Mesothelial cell of epicardium (in vitro differentiated cells): ENCODE data around the gene ZKSCAN4. TPM values are rescaled to one million over a fixed set of nuclear protein-coding genes. Genes with fewer than 3 reads are reported as not detected.

ENCODE experiments used
- DNase-seq, 2 experiments: peaks; one replicate each; pipeline ENCODE4 v3.0.0; 2021; ENCODE audit warnings: low spot score in 2 of 2; ENCODE audit not compliant: unreplicated experiment in 2 of 2
- H3K27ac Mint-ChIP-seq: 2 replicates; pipeline ENCODE4 v1.8.0; 2021; ENCODE audit warnings: mixed read lengths
- H3K27me3 Mint-ChIP-seq: 2 replicates; pipeline ENCODE4 v1.8.0; 2021; ENCODE audit warnings: low read depth, mixed read lengths
- H3K36me3 Mint-ChIP-seq: 2 replicates; pipeline ENCODE4 v1.8.0; 2021; ENCODE audit warnings: mixed read lengths
- H3K4me1 Mint-ChIP-seq: 2 replicates; pipeline ENCODE4 v1.8.0; 2021; ENCODE audit warnings: mixed read lengths
- H3K4me3 Mint-ChIP-seq: 2 replicates; pipeline ENCODE4 v1.8.0; 2021; ENCODE audit warnings: mild to moderate bottlenecking, moderate library complexity, mixed read lengths
- H3K9me3 Mint-ChIP-seq: 2 replicates; pipeline ENCODE4 v1.8.0; 2021; ENCODE audit warnings: mixed read lengths
- CTCF ChIP-seq: fragments of 200-600 bp; sonication (generic); IDR thresholded peaks from one replicate; pipeline ENCODE4 v1.5.0; 2021; ENCODE audit warnings: antibody characterized with exemption; ENCODE audit not compliant: unreplicated experiment
- total RNA-seq: library from RNA; stranded (reverse); gene quantifications from 3 replicates; pipeline ENCODE4 v1.2.1, GENCODE V29; 2021

Gene ZKSCAN4
- total RNA-seq: 5.8 to 6.8 TPM (median 6.8 TPM) in 3 replicates

GRCh38 chr6:28252009-28252975 lies at the start of gene ZKSCAN4:
Gene ZKSCAN4, minus strand, starts transcription at chr6:28252269. Its CDS starts 289 bp downstream, at chr6:28251980.
- no peak for TF ChIP-seq CTCF
- H3K36me3 Mint-ChIP-seq: peaks cover 10% of the 10 kb centered on the region
- H3K4me3 Mint-ChIP-seq: peak within 1 kb of the TSS; percentile 98
- DNase-seq: peak; percentile 38 to 72
- no peaks in the 10 kb centered on the region for H3K27me3 Mint-ChIP-seq
- H3K9me3 Mint-ChIP-seq: no peaks in the 10 kb centered on the region
- peaks cover 19% of the 10 kb centered on the region for H3K4me1 Mint-ChIP-seq
- H3K27ac Mint-ChIP-seq: peak within 1 kb of the TSS; percentile 85

GRCh38 chr6:28296520-28297060 lies 44.5 kb upstream of the ZKSCAN4 start:
- Mint-ChIP-seq H3K36me3 (peaks cover 40% of the 10 kb centered on the region), H3K4me1 (no peaks in the 10 kb centered on the region), H3K4me3 (no peak overlapping the region), H3K27me3 (no peaks in the 10 kb centered on the region), H3K27ac (no peak overlapping the region), H3K9me3 (peaks cover 10% of the 10 kb centered on the region)
- TF ChIP-seq CTCF: no peak
- DNase-seq: no peak

- H3K36me3 Mint-ChIP-seq: peaks cover 38% of the 10 kb centered on the region
- peaks cover 23% of the 10 kb centered on the region for H3K9me3 Mint-ChIP-seq
- DNase-seq: no peak
- H3K27ac Mint-ChIP-seq: no peak overlapping the region
- H3K27me3 Mint-ChIP-seq: no peaks in the 10 kb centered on the region
- H3K4me1 Mint-ChIP-seq: no peaks in the 10 kb centered on the region
- no peak overlapping the region for H3K4me3 Mint-ChIP-seq
- no peak for TF ChIP-seq CTCF
These were observed 43.3 kb upstream of the ZKSCAN4 start for GRCh38 chr6:28295326-28295725.

GRCh38 chr6:28291573-28291972 lies 39.5 kb upstream of the ZKSCAN4 start:
- Mint-ChIP-seq H3K36me3 (peaks cover 57% of the 10 kb centered on the region), H3K4me3 (no peak overlapping the region), H3K9me3 (peaks cover 24% of the 10 kb centered on the region), H3K27me3 (no peaks in the 10 kb centered on the region), H3K4me1 (no peaks in the 10 kb centered on the region), H3K27ac (no peak overlapping the region)
- no peak for DNase-seq
- no peak for TF ChIP-seq CTCF

DNA sequence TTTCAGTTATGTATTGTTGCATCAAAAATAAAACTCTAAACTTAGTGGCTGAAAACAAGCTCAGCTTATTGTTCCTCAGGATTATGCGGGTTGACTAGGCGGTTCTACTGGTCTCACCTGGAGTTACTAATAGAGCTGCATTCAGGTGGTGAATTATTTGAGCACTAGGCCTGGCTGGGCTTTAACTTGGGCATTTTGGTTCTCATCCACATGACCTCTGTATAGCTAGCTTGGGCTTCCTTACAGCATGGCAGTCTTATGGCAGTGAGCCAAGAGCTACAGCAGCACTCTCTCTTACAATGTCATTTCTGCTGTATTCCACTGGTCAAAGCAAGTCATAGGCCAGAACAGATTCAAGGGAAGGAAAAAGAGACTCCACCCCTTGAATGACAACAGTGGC lies 30.9 kb upstream of the ZKSCAN4 start:
- no peaks in the 10 kb centered on the region for H3K27me3 Mint-ChIP-seq
- H3K36me3 Mint-ChIP-seq: peaks cover 32% of the 10 kb centered on the region
- TF ChIP-seq CTCF: no peak
- peaks cover 11% of the 10 kb centered on the region for H3K4me1 Mint-ChIP-seq
- peaks cover 10% of the 10 kb centered on the region for H3K9me3 Mint-ChIP-seq
- no peak for DNase-seq
- no peak overlapping the region for H3K27ac Mint-ChIP-seq
- H3K4me3 Mint-ChIP-seq: peak overlapping the region; percentile 24
